ENCODE results near the gene FIBIN. TPM values are rescaled to one million over a fixed set of nuclear protein-coding genes. Genes with fewer than 3 reads are reported as not detected.

Gene FIBIN
- total RNA-seq, 1 donor from 2014 or later, result not detected

- DNase-seq (ENCODE audit: low spot score), result no peak
- no peaks in the 10 kb centered on the region for H3K27me3 Mint-ChIP-seq (ENCODE audit: unreplicated experiment)
- H3K36me3 Mint-ChIP-seq (ENCODE audit: low read depth, unreplicated experiment), result no peaks in the 10 kb centered on the region
- no peak overlapping the region for H3K27ac Mint-ChIP-seq (ENCODE audit: unreplicated experiment)
- no peaks in the 10 kb centered on the region for H3K4me1 Mint-ChIP-seq (ENCODE audit: unreplicated experiment)
- H3K9me3 Mint-ChIP-seq (ENCODE audit: unreplicated experiment), result no peaks in the 10 kb centered on the region
- no peak overlapping the region for H3K4me3 Mint-ChIP-seq (ENCODE audit: unreplicated experiment)
- TF ChIP-seq CTCF (IDR thresholded peaks at IDR 0.05; ENCODE audit: unreplicated experiment), result no peak
These were observed 25.1 kb downstream of the FIBIN start for GRCh38 chr11:27018902-27019529.

GRCh38 chr11:27020751-27021150 lies 26.8 kb downstream of the FIBIN start:
- H3K36me3 Mint-ChIP-seq (ENCODE audit: low read depth, unreplicated experiment), result no peaks in the 10 kb centered on the region
- no peak for DNase-seq (ENCODE audit: low spot score)
- no peak overlapping the region for H3K27ac Mint-ChIP-seq (ENCODE audit: unreplicated experiment)
- no peaks in the 10 kb centered on the region for H3K27me3 Mint-ChIP-seq (ENCODE audit: unreplicated experiment)
- TF ChIP-seq CTCF (IDR thresholded peaks at IDR 0.05; ENCODE audit: unreplicated experiment), result no peak
- no peaks in the 10 kb centered on the region for H3K9me3 Mint-ChIP-seq (ENCODE audit: unreplicated experiment)
- no peak overlapping the region for H3K4me3 Mint-ChIP-seq (ENCODE audit: unreplicated experiment)
- no peaks in the 10 kb centered on the region for H3K4me1 Mint-ChIP-seq (ENCODE audit: unreplicated experiment)

- Mint-ChIP-seq H3K27ac (ENCODE audit: unreplicated experiment) (no peak overlapping the region), H3K36me3 (ENCODE audit: low read depth, unreplicated experiment) (no peaks in the 10 kb centered on the region)
These were observed 28.8 kb downstream of the FIBIN start for GRCh38 chr11:27022659-27023251.

GRCh38 chr11:27024865-27025264 lies 31.0 kb downstream of the FIBIN start:
- no peaks in the 10 kb centered on the region for H3K36me3 Mint-ChIP-seq (ENCODE audit: low read depth, unreplicated experiment)
- no peak for DNase-seq (ENCODE audit: low spot score)
- H3K27me3 Mint-ChIP-seq (ENCODE audit: unreplicated experiment), result no peaks in the 10 kb centered on the region
- H3K4me3 Mint-ChIP-seq (ENCODE audit: unreplicated experiment), result no peak overlapping the region
- no peaks in the 10 kb centered on the region for H3K4me1 Mint-ChIP-seq (ENCODE audit: unreplicated experiment)
- H3K27ac Mint-ChIP-seq (ENCODE audit: unreplicated experiment), result no peak overlapping the region
- no peak for TF ChIP-seq CTCF (IDR thresholded peaks at IDR 0.05; ENCODE audit: unreplicated experiment)
- no peaks in the 10 kb centered on the region for H3K9me3 Mint-ChIP-seq (ENCODE audit: unreplicated experiment)

More at GRCh38 chr11:27022659-27023251, 28.8 kb downstream of the FIBIN start:
- Mint-ChIP-seq H3K4me1 (ENCODE audit: unreplicated experiment) (no peaks in the 10 kb centered on the region), H3K9me3 (ENCODE audit: unreplicated experiment) (no peaks in the 10 kb centered on the region), H3K4me3 (ENCODE audit: unreplicated experiment) (no peak overlapping the region), H3K27me3 (ENCODE audit: unreplicated experiment) (no peaks in the 10 kb centered on the region)
- no peak for TF ChIP-seq CTCF (IDR thresholded peaks at IDR 0.05; ENCODE audit: unreplicated experiment)
- DNase-seq (ENCODE audit: low spot score), result no peak

GRCh38 chr11:27025312-27025955 lies 31.5 kb downstream of the FIBIN start:
- Mint-ChIP-seq H3K4me3 (ENCODE audit: unreplicated experiment) (no peak overlapping the region), H3K27me3 (ENCODE audit: unreplicated experiment) (no peaks in the 10 kb centered on the region), H3K4me1 (ENCODE audit: unreplicated experiment) (no peaks in the 10 kb centered on the region), H3K27ac (ENCODE audit: unreplicated experiment) (no peak overlapping the region), H3K36me3 (ENCODE audit: low read depth, unreplicated experiment) (no peaks in the 10 kb centered on the region), H3K9me3 (ENCODE audit: unreplicated experiment) (no peaks in the 10 kb centered on the region)
- TF ChIP-seq CTCF (IDR thresholded peaks at IDR 0.05; ENCODE audit: unreplicated experiment), result no peak
- DNase-seq (ENCODE audit: low spot score), result no peak

All from endothelial cell (in vitro differentiated cells).